NCI-H2196 treated with DMSO at 0.1 percent for 48 hours (cell line): ENCODE results near the gene FMNL1.

Experiments
- DNase-seq: peaks from one replicate; lab custom pipeline; 2025; ENCODE audit not compliant: unreplicated experiment; lab: John Stamatoyannopoulos, UW

Gene FMNL1

DNA sequence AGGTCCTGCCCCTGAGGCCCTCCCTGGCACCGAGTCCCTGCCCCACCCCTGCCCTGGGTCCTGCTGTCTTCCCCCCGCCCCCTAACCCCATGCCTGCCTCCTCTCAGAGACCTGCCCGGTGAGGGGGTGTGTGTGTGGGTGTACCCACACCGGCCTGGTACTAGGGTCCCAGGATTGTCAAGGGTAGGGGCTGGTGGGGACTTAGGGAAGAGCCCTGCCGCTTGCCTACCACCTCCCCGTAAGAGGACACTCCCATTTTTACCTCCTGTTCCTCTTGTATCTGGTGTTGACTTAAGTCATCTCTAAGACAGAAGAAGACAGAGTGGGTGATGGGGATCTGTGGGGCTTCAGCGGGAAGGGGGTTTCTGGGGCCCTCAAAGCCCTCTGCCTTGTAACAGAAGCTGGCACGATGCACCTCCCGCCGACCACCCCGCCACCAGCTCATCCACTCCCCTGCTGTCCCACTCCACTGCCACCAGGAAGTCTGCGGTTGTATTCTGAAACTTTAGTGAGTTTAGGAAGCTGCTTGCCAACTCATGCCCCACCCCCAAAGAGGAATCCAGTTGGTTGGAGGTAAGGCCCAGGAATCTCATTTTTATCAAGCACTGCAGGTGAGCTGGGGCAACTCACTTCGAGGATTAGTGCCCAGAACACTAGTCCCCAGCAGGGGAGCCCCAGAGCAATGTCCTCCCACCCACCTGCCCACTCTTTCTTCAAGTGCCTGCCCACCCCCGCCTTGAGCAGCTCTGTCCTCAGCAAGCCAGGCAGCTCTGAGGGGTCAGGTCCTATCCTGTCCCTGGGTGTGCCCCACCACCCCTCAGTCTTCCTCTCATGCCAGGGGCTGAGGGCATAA is 34.7 kb downstream of the FMNL1 start:
- DNase-seq: no peak

DNA sequence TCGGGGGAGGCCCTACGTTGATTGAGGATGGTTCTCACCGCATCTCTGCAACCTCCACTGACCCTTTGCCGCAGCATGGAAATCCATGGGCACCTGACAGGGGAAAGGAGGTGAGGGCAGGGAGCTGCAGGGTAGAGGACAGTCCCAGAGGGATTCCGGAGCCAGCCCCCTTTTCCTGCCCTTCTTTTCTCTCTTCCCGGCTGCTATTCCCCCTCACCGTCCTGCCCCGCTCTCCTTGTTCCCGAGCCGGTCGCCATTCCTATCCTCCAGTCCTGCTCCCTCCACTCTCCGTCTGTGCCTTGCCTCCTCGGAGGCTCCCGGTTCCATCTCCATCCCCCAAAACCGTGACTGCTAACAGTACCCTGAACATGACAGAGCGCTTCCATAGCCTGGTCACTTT is 35.4 kb downstream of the FMNL1 start:
- DNase-seq: no peak

DNA sequence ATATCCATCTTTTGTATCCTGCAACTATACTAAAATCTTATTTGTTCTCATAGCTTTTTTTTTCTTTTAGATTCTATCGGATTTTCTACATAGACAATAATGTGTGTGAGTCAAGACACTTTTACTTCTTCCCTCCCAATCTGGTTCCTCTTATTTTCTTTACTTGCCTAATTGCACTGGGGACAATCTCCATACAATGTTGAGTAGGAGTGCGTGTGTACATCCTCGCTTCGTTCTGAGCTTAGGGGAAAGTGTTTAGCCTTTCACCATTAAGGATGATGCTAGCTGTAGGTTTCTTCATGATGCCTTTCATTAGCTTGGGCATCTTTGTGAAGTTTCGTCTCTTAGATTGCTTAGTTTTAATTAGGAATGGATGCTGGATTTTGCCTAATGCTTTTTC is 37.3 kb downstream of the FMNL1 start:
- no peak for DNase-seq

DNA sequence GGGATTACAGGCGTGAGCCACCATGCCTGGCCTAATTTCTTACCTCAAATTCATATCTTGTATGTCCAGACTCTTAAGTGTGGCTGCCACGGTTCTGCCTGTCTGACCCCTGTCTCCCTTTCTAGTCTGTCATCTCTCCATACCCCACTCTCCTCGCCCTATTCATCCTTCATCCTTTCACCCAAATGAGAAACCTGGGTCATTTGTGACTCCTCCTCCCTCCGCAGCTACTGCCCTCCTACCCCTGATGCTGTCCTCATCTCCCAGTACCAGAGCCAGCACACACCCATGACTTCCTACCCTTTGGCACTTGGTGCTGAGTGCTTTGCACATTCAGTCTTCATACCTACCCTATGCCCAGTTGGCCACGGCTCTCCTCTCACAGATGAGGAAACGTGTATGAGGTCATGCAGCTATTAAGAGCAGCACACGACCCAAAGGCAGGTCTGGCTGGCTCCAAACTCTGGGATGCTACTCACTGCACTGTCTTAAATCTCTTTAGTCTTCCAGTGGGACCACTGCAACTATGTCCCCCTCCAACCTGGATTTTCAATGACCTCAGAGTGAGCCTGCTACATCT is 38.6 kb downstream of the FMNL1 start:
- no peak for DNase-seq

DNA sequence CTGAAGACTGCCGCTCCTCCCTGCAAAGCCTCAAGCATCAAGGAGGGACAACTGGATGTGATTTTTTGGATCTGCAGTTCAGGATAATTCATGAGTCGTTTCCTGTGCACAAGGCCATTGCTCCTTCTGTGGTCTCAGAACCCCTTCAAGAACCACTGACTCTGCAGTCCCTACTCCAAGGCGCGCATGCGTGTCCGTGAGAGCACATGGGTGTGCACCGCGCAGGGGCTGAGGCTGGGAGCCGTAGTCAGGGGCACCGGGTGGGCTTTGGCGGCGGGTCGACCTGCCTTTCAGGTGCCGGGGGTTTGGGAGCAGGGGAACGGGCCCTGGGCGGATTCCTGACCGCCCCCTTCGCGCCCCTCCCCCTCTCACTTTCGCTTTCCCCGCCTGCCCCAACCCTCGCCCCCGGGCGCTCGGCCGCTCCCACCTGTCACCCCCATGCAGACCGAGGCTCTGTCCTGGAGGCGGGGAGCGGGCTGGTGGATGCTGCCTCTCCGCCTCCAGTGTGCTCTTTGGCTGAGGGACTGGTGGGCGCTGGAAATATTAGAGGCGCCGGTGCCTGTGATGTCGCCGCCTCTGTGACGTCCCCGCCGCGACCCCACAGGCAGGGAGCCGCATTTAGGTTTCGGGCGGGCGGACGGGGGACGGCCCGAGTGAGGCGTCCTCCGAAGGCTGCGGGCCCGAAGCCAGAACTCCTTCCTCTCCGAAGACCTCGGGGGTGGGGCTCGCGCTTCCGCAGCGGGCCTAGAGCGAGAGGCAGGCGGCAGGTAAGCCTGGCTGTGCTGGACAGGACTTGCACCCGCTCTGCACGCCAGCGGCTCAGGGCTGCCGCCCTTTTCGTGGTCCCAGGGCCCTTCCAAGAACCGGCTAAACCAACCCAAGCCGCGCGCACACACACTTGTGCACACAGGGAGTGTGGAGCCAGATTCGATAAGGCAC is 40.2 kb downstream of the FMNL1 start, which contains the start of gene SPATA32:
Gene SPATA32, minus strand, starts transcription at position 518 of the 939 bp plus-strand sequence. Its CDS starts 78 bp downstream, at position 440.
- no peak for DNase-seq

DNA sequence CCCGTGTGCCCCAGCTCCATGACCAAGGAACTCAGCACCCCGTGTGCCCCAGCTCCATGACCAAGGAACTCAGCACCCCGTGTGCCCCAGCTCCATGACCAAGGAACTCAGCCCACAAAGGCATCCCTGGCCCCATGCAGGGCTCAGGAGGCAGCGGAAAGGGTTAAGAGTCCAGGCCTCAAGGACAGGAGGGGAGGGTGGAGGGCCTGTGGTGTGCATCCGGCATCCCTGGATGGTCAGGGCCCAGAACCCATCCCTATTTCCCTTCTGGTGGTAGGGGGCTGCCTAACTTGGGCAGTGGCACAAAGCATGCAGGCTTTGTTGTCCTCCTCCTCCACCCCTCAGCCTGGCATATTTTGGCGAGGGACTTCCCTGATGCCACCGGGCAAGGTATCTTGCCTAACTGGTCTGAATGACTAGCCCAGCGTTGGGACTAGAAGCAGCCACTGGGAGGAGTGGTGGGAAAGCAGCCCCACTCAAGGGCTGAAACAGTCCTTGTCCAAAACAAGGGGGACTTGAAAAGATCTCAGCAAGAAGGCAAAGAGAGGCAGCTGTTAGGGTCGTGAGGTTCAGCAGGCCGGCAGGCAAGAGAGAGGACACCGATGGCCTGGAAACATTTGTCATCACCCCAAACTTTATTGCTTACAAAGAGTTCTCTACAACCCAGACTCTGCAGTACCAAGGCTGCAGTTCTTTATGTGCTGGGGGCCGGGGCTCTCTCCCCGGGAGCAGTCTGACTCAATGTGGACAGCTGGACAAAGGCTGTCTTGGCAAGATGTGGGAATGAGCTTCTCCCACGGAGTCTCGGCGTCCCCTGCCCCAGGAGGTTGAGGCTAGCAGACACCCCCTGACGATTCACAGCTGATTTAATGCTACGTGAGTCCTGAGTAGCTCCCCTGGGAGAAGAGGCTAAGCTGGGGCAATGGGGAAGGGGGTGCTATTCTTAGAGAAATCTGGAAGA is 41.1 kb downstream of the FMNL1 start:
- no peak for DNase-seq

DNA sequence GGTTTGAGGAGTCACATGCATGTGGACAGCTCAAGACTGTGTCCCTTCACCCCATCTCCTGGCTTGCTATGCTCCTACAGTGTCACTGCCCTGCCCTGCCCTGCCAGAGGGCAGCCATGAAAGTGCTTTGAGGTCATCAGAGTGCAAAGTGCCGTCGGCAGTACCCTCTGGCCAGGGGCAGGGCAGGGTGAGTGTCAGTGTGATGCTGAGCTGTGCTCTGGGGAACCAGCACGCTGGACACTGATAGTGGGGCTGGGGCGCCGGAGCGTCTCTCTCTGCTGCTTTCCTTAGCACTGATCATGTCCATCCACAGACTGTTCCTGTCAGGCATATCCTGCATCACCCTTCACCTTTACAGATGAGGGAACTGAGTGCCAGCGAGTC is 41.8 kb downstream of the FMNL1 start:
- no peak for DNase-seq

DNA sequence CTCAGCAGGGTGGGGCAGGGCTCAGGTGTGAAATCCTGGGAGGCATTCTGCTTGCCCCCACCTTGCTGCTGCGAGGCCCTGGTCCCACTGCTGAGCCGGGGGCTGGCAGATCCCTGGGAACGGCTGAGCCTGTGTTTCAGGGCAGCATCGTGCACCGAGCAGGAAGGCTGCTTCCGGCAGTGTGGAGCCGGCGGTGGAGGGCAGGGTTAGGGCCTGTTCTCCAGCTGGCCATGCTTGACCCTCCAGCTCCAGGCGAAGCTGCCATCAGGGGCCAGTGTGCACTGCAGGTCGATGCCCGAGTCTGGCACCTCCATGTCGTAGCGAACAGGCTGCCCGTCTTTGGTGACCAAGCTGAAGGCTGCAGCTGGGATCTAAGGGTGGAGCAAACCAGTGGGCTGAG is 42.7 kb downstream of the FMNL1 start:
- DNase-seq: no peak

DNA sequence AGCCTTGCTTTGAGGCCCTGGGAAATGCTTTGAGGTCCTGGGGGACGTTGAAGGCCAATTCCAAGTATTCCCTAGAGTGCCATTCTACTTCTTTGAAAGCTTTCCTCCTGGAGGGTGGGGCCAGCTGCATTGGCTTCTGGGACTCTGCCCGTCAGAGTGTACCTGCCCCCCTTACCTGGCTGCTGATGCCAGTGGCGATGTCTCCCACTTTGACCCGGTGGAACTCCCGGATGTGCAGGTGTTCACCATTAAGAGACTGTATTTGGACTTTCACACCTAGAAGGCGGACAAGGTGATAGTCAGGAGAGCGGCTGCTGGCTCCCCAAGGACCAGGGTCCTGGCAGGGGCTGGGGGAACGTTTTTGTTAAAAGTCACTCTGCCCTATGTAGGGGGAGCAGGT is 43.3 kb downstream of the FMNL1 start:
- no peak for DNase-seq

DNA sequence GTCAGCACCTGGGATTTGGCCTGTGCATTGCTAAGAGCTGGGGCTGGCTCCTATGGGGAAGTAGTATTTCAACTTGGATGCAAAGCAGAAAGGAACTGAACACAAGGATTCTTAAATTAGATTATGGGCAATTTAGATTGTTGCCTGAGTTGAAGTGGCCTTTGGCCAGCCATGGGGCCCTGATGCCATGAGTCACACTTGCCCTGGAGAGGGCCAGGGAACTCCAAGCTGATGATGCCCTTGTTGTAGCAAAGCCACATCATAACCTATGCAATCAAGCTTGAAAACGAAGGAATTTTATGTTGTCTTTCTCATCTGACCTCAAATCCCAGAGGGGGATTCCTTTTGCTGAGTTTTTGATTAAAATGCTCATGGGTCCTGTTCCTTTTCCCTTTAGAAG is 44.1 kb downstream of the FMNL1 start:
- no peak for DNase-seq

DNA sequence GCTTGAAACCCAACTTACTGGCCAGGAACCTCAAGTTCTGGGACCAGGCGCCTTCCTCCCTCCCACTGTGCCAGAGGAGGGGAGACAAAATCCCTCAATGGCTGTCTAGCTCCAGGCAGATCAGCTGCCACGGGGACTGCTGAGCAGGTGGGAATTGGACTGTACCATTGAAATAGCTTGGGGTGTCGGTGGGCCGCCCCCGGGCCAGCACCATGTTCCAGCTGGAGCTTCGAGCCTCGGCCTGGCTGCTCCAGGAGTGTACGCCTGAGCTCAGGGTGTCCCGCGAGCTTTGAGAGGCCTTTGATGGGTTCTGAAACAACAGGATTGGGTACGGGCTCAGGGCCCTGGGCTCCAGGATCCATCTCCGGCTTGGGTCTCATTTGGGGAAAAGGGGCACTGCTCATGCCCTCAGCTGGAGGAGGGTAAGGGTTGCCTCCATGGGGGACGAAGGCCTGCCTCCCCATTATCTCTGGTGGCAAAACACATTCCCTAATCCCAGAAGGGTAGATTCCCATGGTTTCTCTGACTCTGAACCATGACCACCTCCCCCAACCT is 44.8 kb downstream of the FMNL1 start:
- no peak for DNase-seq

DNA sequence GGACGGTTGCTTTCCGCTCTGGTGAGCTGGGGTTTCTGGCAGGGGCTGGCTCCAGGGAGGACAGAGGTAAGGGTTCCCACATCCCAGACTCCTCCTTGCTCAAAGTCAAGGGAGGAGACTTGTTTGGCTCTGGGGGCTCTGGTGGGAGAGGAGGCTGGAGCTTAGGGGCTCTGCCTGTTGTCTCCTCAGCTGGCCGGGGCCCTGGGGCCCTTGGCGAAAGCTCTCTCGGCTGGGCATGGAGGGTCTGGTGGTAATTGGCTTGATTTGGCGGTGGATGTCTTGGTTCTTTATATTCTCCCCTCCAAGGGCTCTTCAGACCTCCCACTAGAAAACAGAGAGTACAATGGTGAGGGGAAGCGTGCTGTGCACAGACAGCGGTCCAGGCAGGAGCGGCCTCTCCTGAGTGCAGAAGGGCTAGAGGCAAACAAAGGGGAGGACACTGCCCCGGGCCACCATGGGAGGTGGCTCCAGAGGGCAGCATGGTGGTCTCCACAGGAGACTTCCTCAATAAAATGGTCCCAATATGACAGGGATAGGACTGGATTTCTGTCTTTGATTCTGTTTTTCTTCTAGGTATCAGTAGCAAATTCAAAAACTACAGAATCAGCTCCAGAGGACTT is 45.9 kb downstream of the FMNL1 start:
- DNase-seq: no peak

DNA sequence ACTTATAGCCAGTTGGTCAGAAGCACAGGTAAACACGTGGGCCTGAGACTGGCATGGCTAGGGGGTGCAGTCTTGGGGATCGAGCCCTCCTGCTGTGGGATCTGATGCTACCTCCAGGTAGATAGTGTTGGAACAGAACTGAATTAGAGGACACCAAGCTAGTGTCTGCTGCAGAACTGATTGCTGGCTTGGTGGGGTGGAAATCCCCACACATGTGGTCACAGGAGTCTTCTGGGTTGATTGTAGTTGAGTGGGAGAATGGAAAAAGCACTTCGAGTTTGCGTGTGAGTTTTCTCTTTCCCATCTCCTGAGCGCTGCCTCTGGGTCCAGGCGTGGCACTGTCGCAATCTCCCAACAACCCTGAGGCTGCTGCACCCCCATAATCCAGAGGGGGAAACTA is 48.2 kb downstream of the FMNL1 start:
- no peak for DNase-seq

DNA sequence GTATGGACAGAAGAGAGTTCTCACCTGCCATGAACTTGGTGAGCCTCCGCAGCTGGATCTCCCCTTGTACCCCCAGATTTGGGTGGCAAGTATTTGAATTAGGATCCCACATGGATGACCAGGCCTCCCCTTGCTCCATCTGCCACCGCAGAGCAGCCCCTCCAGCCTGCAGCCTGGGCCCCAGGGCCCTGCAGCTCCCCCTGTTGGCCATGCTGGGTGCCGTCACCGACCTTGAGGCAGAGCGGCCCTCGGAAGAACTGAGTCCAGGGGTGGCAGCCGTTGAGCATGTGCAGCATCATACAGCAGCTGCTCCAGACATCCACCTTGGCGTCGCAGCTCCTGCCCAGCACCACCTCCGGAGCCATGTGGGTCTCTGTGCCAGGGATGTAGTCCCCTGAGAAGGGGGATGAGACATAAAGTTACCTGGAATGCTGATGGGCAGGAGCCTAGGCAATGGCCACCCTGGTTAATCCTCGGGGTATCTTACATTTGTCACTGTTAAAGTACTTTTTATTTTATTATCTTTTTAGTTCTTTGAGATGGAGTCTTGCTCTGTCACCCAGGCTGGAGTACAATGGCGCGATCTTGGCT is 49.2 kb downstream of the FMNL1 start:
- no peak for DNase-seq

DNA sequence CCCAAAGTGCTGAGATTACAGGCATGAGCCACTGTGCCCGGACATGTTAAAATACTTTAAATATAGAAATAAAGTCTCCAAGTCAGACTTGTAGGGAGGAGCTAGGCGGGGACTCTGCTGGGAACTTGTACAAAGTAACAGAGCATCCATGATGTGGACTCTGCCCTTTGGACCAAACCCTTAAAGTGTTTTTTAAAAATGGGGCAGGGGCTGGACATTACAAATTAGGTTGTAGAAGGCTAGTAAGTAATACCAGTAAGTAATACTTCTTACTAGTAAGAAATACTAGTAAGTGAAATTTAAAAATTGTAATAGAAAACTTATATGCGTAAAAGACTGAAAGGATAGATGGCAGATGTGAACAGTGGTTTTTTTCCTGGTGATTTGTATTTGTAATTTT is 49.9 kb downstream of the FMNL1 start:
- no peak for DNase-seq

DNA sequence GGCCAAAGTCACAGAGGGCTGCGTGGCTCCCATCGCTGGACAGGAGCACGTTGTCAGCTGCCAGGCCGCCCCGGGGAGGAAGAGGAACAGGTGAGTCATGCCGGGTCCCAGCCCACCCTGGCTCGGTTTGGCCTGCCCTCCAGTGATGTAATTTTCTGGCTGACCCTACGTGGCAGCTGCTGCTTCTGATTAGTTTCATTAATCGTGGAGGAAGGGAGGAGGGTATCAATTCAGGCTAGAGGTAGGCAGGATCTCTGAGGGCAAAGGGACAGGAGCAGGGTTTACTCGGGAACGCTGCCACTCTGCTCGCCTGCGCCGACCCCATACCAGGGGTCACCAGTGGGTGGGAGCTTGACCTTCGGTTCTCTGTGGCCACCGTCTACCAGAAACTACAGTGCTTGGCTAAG is 51.9 kb downstream of the FMNL1 start:
- DNase-seq: no peak

DNA sequence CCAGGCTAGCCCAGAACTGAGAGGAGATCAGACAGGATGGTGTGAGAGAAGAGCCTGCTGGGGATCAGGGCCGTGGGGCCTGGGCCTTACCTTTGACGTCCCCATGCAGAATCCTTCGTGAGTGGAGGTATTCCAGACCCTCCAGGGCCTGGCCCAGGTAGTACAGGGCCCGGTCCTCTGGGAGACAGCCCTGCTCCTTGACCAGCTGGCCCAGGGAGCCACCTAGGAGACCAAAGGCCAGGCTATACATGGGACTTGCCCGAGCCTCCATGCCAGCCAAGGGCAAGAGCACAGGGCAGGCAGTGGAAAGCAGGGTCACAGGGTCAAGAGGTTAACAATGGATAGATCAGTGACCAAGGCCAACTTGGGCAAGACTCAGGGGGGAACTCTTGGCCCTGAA is 52.3 kb downstream of the FMNL1 start:
- DNase-seq: no peak

DNA sequence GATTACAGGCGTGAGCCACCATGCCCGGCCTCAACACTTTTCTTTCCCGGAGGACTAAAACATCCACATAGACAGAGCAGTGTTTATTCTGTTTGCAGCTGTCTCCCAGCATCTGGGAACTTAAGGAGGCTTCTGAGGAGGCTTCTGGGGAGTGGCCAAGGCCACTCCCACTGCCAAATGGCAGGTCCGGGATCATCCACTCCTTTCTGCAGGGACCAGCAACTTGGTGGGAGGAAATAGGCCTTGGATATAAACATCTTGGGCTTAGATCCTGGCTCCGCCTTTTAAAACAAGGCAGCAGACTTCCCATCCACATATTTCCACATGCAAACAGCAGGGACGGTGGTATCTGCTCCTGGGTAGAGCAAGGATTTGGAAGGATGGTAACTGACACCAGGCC is 54.3 kb downstream of the FMNL1 start:
- no peak for DNase-seq

DNA sequence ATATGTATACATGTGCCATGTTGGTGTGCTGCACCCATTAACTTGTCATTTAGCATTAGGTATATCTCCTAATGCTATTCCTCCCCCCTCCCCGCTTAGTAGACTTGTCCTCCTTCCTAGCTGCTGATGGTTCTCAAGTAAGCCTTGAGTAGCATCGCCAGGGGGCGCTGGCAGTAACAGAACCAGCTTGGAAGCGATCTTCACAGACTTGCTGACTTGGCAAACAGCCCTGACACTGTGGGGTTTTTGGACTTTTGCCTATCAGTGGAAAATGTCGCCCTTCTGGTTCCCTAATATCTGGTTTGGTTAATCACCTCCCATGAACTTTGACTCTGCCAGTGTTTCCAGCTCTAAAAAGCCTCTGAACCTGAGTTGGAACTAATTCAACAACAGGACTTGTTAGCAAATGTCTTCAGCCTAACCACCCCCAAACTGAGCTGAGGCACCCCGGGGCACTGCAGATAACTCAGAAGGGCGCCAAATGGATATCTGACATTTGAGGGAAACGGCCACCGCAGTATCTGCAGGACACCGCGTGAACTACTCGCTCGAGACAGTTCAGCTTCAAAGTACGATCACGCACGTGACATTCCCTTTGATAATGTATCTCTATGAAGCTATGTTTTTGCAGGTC is 55.6 kb downstream of the FMNL1 start:
- DNase-seq: peak; percentile 73
